Stimulated activated naive B cell treated with anti-CD40 and anti-IgM and Interleukin-4, amounts not matched to agents 10 μg/mL and 1 μg/mL and 100 μg/mL, for 72 hours (primary cell): ENCODE data around the gene FKRP.

Source experiments
- ATAC-seq, 2 donors: fragments of 150-1000 bp; cut with Tn5 transposase; replicated peaks; 2 replicates each; pipeline ENCODE4 v1.10.0; 2021; ENCODE audit warnings: moderate library complexity in 1 of 2
- DNase-seq: peaks from one replicate; pipeline ENCODE4 v3.0.0; 2021
- H3K27ac Mint-ChIP-seq: one replicate; pipeline ENCODE4 v1.8.0; 2022; ENCODE audit warnings: mild to moderate bottlenecking, mixed read lengths
- H3K27me3 Mint-ChIP-seq, 2 donors: one replicate each; pipeline ENCODE4 v1.8.0; 2022; ENCODE audit warnings: mixed read lengths in 2 of 2
- H3K36me3 Mint-ChIP-seq, 2 donors: one replicate each; pipeline ENCODE4 v1.8.0; 2022; ENCODE audit warnings: mixed read lengths in 2 of 2, mild to moderate bottlenecking in 1 of 2
- H3K4me1 Mint-ChIP-seq, 2 donors: one replicate each; pipeline ENCODE4 v1.8.0; 2022; ENCODE audit warnings: mixed read lengths in 2 of 2, mild to moderate bottlenecking in 1 of 2
- H3K4me3 Mint-ChIP-seq, 2 donors: one replicate each; pipeline ENCODE4 v1.8.0; 2022; ENCODE audit warnings: mild to moderate bottlenecking in 2 of 2, mixed read lengths in 2 of 2, moderate library complexity in 1 of 2
- H3K9me3 Mint-ChIP-seq, 2 donors: one replicate each; pipeline ENCODE4 v1.8.0; 2022; ENCODE audit warnings: mixed read lengths in 2 of 2, mild to moderate bottlenecking in 1 of 2

The FKRP gene

DNA sequence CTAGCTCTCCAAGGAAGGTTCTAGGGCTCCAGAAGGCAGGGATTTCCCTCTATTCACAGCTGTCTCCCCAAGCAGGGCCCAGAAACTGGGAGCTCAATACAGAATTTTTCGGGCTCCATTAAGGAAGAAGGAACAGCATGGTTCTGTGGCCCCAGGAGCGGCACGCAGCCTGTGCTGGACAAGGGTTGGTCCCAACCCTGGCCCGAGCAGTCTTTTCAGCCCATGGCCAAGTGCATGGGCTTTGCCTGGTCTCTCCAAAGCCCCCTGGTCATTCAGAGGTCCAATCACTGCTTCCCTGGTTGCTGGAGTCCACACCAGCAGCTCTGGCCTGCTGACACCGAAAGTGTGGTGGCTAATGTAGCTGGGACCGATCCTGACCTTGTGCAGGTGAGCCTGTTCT, 22.4 kb upstream of the FKRP start:
- Mint-ChIP-seq H3K4me3 (no peak overlapping the region), H3K27me3 (no peaks in the 10 kb centered on the region), H3K27ac (peak overlapping the region; percentile 63), H3K4me1 (peaks cover 66 to 83% of the 10 kb centered on the region in 2 donors), H3K36me3 (peaks cover 61 to 72% of the 10 kb centered on the region in 2 donors), H3K9me3 (no peaks in the 10 kb centered on the region)
- DNase-seq (no peak), ATAC-seq (no peak)

DNA sequence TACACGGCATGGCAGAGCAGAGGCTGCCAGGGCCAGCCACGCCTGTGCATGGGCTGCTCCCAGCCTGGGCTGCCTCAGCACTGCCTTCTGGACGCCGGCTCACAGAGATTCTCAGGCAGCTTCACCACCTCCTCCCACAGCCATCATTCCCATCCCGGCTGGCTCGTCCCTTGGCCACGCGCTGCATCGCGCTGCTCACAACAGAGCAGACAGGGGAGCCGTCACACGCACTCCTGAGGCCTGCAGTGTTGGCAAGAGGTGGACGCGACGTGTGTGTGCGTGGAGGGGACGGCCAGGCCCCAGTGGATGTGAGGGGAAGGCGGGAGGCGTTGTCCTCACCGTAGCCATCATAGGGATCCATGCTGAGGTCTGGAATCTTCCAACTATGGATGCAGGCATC, 21.4 kb upstream of the FKRP start:
- peak overlapping the region; percentile 19 to 23 for H3K4me3 Mint-ChIP-seq
- H3K4me1 Mint-ChIP-seq, result peaks cover 65 to 83% of the 10 kb centered on the region in 2 donors
- DNase-seq (no peak), ATAC-seq (no peak)
- H3K9me3 Mint-ChIP-seq, result no peaks in the 10 kb centered on the region
- H3K27me3 Mint-ChIP-seq, result no peaks in the 10 kb centered on the region
- peaks cover 68 to 75% of the 10 kb centered on the region in 2 donors for H3K36me3 Mint-ChIP-seq
- peak overlapping the region; percentile 43 for H3K27ac Mint-ChIP-seq

DNA sequence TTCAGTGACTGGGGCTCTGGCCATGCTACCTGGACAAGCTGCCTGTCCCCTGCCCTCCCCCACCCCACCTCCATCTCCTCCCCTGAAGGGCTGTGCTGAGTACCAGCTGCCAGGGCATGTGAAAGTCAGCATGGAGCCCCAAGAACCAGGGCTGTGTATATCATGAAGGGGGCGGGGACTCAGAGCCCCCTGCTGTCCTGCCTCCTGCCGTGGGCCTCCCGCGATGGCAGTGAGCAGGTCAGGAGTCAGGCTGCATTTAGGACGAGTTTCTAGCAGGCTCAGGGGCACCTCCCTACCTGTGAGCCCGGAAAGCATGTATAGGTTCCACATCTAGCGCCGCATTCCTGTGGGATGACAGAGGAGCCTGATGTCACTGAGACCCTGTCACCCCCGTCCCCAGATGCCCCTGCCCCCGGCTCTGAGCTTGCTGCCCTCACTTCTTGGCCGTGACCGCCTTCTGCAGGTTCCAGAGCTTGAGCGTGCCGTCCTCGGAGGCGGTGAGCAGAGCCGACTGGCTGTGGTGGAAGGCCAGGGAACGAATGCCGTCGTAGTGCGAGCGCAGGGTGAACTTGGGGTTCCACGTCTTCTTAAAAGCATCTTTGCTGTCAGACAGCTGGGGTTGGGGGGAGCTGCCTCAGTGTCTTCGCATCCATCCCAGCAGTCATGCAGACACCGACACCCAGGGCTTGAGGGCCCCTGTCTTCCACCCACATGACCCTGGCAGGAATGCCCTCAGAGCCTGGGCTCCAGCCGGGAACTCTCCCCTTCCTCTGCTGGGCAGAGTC, 20.6 kb upstream of the FKRP start:
- no peak overlapping the region for H3K27ac Mint-ChIP-seq
- peaks cover 67 to 83% of the 10 kb centered on the region in 2 donors for H3K4me1 Mint-ChIP-seq
- H3K27me3 Mint-ChIP-seq, result no peaks in the 10 kb centered on the region
- H3K9me3 Mint-ChIP-seq, result no peaks in the 10 kb centered on the region
- H3K36me3 Mint-ChIP-seq, result peaks cover 70 to 73% of the 10 kb centered on the region in 2 donors
- DNase-seq (no peak), ATAC-seq (no peak)
- H3K4me3 Mint-ChIP-seq, result no peak overlapping the region

DNA sequence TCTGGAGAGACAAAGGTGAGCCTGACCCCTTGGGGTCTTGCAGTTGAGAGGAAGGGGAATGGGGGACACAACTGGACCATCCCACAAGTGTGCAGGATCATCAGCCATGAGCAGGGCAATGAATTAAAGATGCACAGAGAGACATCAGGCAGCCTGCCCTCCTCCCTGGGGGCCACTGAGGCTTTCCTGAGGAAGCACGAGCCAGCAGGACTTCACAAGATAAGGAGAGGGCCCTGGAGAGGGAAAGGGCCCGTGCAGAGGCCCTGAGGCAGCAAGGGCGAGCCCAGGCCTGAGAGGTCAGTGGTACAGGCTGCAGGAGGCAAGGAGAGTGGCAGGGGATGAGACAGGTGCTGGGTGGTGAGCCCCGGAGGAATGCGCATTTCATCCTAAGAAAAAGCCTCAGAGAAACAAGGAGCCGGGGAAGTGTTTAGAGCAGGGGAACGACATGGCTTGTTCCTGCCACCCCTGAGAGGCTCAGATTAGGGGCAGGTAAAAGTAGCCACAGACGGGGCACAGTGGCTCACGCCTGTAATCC, 19.9 kb upstream of the FKRP start:
- ATAC-seq, result no peak
- H3K4me3 Mint-ChIP-seq, result no peak overlapping the region
- no peaks in the 10 kb centered on the region for H3K9me3 Mint-ChIP-seq
- H3K27ac Mint-ChIP-seq, result no peak overlapping the region
- H3K4me1 Mint-ChIP-seq, result peaks cover 67 to 83% of the 10 kb centered on the region in 2 donors
- no peak for DNase-seq
- H3K27me3 Mint-ChIP-seq, result no peaks in the 10 kb centered on the region
- H3K36me3 Mint-ChIP-seq, result peaks cover 71 to 73% of the 10 kb centered on the region in 2 donors

DNA sequence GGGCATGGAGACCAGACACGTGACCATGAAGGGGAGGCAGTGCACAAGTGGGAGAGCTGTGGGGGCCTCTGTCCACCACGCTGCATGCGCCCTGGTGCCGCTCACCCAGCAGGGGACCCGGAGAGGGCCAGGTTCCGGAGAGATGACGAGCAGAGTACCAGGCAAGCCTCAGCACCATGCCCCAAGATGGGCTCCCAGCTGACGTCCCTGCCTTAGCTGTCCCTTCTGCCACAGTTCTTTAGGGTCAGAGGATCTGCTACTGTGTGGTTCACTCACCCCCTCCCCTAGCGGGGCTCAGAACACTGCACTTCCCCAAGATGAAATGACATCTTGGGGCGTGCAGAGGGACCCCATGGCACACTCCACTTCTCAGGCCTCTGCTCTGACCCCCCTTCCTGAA, 19.3 kb upstream of the FKRP start:
- peaks cover 74% of the 10 kb centered on the region in 2 donors for H3K36me3 Mint-ChIP-seq
- H3K27ac Mint-ChIP-seq, result no peak overlapping the region
- DNase-seq, result no peak
- no peak for ATAC-seq
- H3K4me1 Mint-ChIP-seq, result peaks cover 67 to 83% of the 10 kb centered on the region in 2 donors
- no peaks in the 10 kb centered on the region for H3K9me3 Mint-ChIP-seq
- no peak overlapping the region for H3K4me3 Mint-ChIP-seq
- H3K27me3 Mint-ChIP-seq, result no peaks in the 10 kb centered on the region

DNA sequence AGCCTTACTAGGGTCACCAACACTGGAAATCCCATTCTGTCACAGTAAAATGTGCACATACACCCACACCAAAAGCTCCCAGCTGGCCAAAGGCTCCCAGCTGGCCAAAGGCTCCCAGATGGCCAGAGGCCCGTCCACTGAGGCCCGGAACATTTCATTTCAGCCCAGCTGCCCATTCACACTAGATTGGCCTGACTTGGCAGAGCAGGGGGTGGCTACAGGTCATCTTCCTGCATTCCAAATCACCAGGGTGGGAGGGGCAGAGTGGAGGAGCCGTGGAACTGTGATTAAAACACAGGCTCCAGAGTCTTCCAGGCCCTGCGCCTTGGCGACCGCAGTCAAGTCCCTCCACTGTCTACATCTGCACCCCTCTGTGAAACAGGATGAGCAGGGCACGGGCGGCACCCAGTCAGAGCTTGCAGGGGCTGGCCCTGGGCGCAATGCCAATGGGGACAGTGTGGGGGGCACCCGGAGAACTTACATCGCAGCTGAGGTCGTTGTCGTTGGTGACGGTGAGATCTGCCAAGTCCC, 18.8 kb upstream of the FKRP start:
- no peak for ATAC-seq
- Mint-ChIP-seq H3K4me3 (no peak overlapping the region), H3K9me3 (no peaks in the 10 kb centered on the region), H3K27me3 (no peaks in the 10 kb centered on the region), H3K36me3 (peaks cover 74 to 75% of the 10 kb centered on the region in 2 donors), H3K4me1 (peaks cover 69 to 83% of the 10 kb centered on the region in 2 donors), H3K27ac (no peak overlapping the region)
- no peak for DNase-seq

DNA sequence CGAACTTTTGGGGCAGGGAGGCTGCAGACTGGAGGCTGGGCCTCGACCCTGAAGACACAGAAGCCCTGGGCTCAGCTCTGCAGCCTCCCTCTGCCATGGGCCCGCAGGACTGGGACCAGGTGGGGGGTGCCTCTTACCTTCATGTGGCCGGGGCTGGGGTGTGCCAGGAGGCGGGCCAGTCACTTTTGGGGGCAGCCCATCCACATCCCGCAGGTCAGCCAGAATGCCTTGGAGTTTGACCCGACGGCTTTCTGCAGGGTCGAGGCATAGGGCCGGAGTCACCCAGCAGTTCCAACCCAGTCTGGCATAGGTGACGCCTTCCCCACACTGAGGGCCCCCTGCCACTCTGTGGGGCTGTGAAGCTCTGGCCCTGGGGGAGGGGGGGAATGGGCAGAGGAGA, 18.1 kb upstream of the FKRP start:
- H3K9me3 Mint-ChIP-seq, result no peaks in the 10 kb centered on the region
- DNase-seq (no peak), ATAC-seq (no peak)
- peaks cover 69 to 83% of the 10 kb centered on the region in 2 donors for H3K4me1 Mint-ChIP-seq
- no peak overlapping the region for H3K4me3 Mint-ChIP-seq
- H3K27me3 Mint-ChIP-seq, result no peaks in the 10 kb centered on the region
- peaks cover 74% of the 10 kb centered on the region in 2 donors for H3K36me3 Mint-ChIP-seq
- H3K27ac Mint-ChIP-seq, result no peak overlapping the region

DNA sequence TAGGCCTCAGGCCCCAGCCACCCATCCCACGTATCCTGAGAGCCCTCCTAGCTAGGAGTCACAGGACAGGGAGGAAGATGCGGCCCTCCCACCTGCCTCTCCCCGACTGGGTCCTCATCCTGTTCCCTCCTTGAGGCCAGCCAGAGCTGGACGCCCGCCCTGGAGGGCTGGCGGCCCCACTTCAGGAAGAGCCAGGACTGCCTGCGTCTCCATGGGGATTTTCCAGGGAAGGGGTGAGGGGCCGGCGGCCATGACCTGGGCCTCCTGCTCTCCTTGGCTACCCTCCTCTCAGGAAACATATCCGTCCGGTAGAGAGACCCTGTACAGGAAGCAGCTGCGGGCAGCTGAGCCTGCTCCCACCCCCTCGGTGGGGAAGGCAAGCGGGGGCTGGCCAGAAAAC, 17.6 kb upstream of the FKRP start:
- Mint-ChIP-seq H3K27ac (peak overlapping the region; percentile 88), H3K27me3 (no peaks in the 10 kb centered on the region), H3K36me3 (peaks cover 76 to 77% of the 10 kb centered on the region in 2 donors), H3K4me3 (peak overlapping the region in 1 of 2 donors; percentile 44), H3K9me3 (no peaks in the 10 kb centered on the region), H3K4me1 (peaks cover 68 to 79% of the 10 kb centered on the region in 2 donors)
- no peak for DNase-seq
- ATAC-seq, result no peak

DNA sequence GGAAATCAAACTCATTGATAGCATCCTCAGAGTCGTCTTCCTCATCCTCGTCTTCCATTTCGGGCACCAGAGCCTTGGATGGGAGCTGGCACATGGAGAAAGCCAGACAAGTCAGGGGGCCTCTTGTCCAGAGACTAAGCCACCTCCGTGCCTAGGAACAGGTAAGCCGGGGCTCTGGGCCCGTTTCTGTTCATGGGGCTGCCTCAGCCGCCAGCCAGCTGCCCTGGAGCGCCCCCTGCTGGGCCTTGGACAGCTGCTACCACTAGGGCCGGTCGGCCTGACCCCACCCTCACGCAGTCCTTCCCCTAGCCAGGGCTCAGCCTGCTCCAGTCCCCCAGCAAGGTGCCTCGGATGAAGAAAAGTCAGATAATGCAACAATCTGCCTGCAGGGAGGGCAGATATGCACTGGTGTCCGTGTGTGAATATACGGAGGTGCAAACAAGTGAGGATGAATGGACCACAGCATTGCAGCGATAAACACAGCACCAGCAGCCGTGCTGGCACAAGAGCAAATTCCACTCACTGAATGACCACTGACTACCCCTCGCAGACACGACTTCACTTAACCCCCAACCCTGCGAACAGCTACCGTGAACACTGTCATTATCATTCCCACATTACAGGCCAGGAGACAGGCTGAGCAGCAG, 17.0 kb upstream of the FKRP start:
- H3K27ac Mint-ChIP-seq, result peak overlapping the region; percentile 88
- H3K9me3 Mint-ChIP-seq, result no peaks in the 10 kb centered on the region
- DNase-seq, result peak; percentile 69
- peaks cover 73 to 75% of the 10 kb centered on the region in 2 donors for H3K36me3 Mint-ChIP-seq
- H3K4me1 Mint-ChIP-seq, result peaks cover 64 to 73% of the 10 kb centered on the region in 2 donors
- no peaks in the 10 kb centered on the region for H3K27me3 Mint-ChIP-seq
- H3K4me3 Mint-ChIP-seq, result peak overlapping the region; percentile 41 to 44
- ATAC-seq, result peak; percentile 88 to 89

DNA sequence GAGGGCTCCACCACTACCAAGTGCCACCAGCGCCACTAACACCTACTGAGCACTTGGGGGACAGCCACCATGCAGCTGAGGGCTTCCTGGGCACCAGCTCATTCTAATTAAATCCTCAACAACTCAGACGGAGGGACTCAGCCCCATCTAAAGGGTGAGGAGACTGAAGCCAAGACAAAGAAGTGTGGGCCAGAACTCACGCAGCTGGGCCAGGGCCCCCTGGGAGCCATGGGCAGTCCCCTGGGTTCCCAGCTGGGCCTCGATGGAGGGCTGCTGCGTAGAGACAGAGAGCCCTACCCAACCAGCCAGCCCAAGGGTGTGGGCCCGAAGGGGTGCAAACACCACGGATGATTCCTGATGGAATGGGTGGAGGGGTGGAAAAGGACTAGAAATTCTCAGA, 16.2 kb upstream of the FKRP start:
- Mint-ChIP-seq H3K9me3 (no peaks in the 10 kb centered on the region), H3K27ac (peak overlapping the region; percentile 65), H3K27me3 (no peaks in the 10 kb centered on the region), H3K4me3 (no peak overlapping the region), H3K4me1 (peaks cover 62 to 67% of the 10 kb centered on the region in 2 donors), H3K36me3 (peaks cover 72% of the 10 kb centered on the region in 2 donors)
- ATAC-seq (peak in 1 of 2 donors; percentile 14), DNase-seq (no peak)

DNA sequence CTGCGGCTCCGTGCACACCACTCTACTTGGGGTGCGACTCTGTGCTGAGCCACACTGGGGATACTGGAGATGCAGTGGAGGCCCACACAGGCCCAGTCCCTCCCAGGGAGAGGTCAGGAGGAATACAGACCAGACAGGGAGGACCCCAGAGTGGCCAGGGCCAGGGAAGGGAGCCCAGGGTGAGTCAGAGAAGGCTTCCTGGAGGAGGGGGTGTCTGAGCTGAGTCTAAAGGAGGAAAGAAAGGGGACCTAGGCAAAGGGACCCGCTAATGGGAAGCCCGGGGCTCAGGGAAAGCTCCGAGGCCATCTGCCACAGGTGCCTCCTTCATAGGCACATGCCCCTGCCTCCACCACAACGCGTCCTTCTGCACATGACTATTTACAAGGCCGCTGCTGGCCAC, 15.7 kb upstream of the FKRP start:
- Mint-ChIP-seq H3K4me1 (peaks cover 62 to 66% of the 10 kb centered on the region in 2 donors), H3K9me3 (no peaks in the 10 kb centered on the region), H3K27ac (peak overlapping the region; percentile 9), H3K4me3 (no peak overlapping the region), H3K36me3 (peaks cover 72% of the 10 kb centered on the region in 2 donors), H3K27me3 (no peaks in the 10 kb centered on the region)
- ATAC-seq (no peak), DNase-seq (no peak)

DNA sequence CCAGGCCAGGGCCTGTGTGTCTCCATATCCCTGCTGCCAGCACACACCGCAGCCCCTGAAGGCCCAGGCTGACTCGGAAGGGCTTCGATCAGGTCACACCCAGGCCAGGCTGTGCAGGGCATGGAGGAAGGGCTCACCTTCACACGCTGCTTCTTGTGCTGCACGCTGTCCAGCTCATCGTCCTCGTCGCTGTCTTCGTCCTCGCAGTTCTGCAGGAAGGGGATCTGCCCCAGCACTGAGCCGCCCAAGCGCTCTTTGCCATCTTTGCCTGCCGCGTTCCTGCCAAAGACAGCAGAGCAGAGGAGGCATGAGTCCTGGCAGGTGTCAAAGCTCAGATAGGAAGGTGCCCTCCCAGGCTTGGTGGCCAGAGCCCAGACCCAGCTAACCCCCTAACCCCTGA, 15.3 kb upstream of the FKRP start:
- Mint-ChIP-seq H3K4me1 (peaks cover 61 to 64% of the 10 kb centered on the region in 2 donors), H3K36me3 (peaks cover 70% of the 10 kb centered on the region in 2 donors), H3K27ac (peak overlapping the region; percentile 62), H3K27me3 (no peaks in the 10 kb centered on the region), H3K4me3 (peak overlapping the region in 1 of 2 donors; percentile 49), H3K9me3 (no peaks in the 10 kb centered on the region)
- DNase-seq (no peak), ATAC-seq (no peak)

DNA sequence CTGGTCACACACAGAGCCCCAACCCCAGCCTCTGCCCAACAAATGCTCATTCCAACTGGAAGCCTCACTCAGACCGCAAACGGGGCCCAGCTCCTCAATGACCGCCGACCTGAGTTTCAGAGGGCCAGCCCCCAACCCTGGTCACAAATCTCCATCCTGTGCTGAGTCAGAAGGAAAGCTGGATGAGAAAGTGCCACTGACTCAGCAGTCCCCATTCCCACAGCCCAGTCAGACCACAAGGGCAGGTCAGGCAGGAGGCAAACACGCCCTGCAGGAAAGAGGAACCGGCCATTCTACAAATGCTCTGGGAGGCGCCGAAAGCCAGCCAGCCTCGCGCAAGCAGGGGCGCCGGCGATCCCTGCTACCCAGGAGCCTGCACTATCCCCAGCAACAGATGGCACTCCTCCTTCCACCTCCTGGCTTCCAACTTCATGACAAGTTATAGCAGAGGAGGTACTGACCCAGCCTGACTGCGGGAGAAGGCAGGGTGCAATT, 14.8 kb upstream of the FKRP start:
- peaks cover 65% of the 10 kb centered on the region in 2 donors for H3K36me3 Mint-ChIP-seq
- peak; percentile 54 to 59 for ATAC-seq
- peak overlapping the region; percentile 49 to 54 for H3K4me3 Mint-ChIP-seq

DNA sequence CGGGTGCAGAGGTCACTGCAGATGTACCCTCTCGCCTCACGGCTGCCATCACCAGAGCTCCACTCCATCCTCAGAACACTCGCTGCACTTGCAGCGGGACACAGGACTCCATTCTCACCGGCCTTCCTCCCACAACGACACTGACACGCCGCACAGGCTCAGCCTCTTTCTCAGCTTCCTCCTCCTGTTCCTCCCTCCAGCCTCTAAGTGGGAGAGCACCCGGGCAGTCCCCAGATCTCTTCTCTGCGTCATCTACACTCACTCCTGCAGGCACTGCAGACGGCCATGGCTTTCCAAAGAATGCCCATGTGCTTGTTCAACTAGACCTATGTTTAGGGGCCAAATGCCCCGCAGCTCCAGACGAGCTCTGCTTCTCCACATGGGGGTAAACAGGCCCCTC, 14.3 kb upstream of the FKRP start:
- peaks cover 61% of the 10 kb centered on the region in 2 donors for H3K36me3 Mint-ChIP-seq
- H3K4me3 Mint-ChIP-seq, result peak overlapping the region; percentile 49 to 54
- no peak for DNase-seq

More for the DNA sequence above, 14.8 kb upstream of the FKRP start:
- Mint-ChIP-seq H3K27ac (peak overlapping the region; percentile 85), H3K4me1 (peaks cover 56 to 59% of the 10 kb centered on the region in 2 donors), H3K27me3 (no peaks in the 10 kb centered on the region), H3K9me3 (no peaks in the 10 kb centered on the region)
- DNase-seq, result no peak

More for the DNA sequence above, 14.3 kb upstream of the FKRP start:
- H3K27ac Mint-ChIP-seq, result peak overlapping the region; percentile 85
- peaks cover 52 to 54% of the 10 kb centered on the region in 2 donors for H3K4me1 Mint-ChIP-seq
- no peaks in the 10 kb centered on the region for H3K27me3 Mint-ChIP-seq
- ATAC-seq, result peak; percentile 68 to 73
- no peaks in the 10 kb centered on the region for H3K9me3 Mint-ChIP-seq
